ENCODE results near the gene SET.
"Not testable (repeated sequence)": the region's sequence is repeated elsewhere in the genome, so short reads cannot be mapped to it uniquely, and the experiment has no call there.

SET gene

DNA sequence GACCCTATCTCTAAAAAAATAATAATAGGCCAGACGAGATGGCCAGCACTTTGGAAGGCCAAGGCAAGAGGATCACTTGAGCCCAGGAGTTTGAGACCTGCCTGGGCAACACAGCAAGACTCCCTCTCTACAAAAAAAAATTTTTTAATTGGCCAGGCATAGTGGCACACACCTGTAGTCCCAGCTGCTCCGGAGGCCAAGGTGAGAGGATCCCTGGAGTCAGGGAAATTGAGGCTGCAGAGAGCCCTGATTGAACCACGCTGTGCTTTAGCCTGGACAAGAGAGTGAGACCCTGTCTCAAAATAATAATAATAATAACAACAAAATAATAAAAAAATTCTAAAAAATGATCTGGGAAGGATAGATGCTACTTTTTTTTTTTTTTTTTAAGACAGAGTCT lies 31.2 kb upstream of the SET start:
- Histone ChIP-seq H3K36me3 (ENCODE audit: low read length) (no peaks in the 10 kb centered on the region), H3K4me3 (ENCODE audit: insufficient read depth, low read length, poor library complexity, severe bottlenecking) (no peak overlapping the region), H3K9me3 (ENCODE audit: insufficient read depth, low read length) (no peaks in the 10 kb centered on the region), H3K4me2 (ENCODE audit: low read depth, low read length, poor library complexity, severe bottlenecking) (no peak overlapping the region), H3F3A (ENCODE audit: insufficient read depth) (peaks cover 24% of the 10 kb centered on the region; the same call in 1 of the 2 replicates), H3K27ac (ENCODE audit: low read depth, low read length) (no peak overlapping the region), H3K79me2 (ENCODE audit: insufficient read depth, low read length) (0 out of 2 replicates have a peak, but pooled peaks cover 3% of the 10 kb centered on the region), H3K9me2 (replicated peaks; ENCODE audit: insufficient read depth, low read length) (no peaks in the 10 kb centered on the region), H3K9ac (ENCODE audit: low read length) (no peak overlapping the region), H4K20me1 (ENCODE audit: low read depth, low read length) (no peaks in the 10 kb centered on the region), H2AFZ (ENCODE audit: low read depth, low read length, severe bottlenecking) (no peak overlapping the region), H3K27me3 (ENCODE audit: low read length) (no peaks in the 10 kb centered on the region)
- TF ChIP-seq EZH2phosphoT487 (conservative IDR thresholded peaks at IDR 0.05; ENCODE audit: low read length) = no peak
- TF ChIP-seq CTCF (IDR thresholded peaks at IDR 0.05; ENCODE audit: insufficient read depth, low read length, poor library complexity, severe bottlenecking) = no peak

- H3K79me2 ChIP-seq (ENCODE audit: insufficient read depth, low read length); H4K20me1 ChIP-seq (ENCODE audit: low read depth, low read length); H3K9me2 ChIP-seq (replicated peaks; ENCODE audit: insufficient read depth, low read length); H2AFZ ChIP-seq (ENCODE audit: low read depth, low read length, severe bottlenecking); H3K9me3 ChIP-seq (ENCODE audit: insufficient read depth, low read length); H3K9ac ChIP-seq (ENCODE audit: low read length); H3K27me3 ChIP-seq (ENCODE audit: low read length); H3F3A ChIP-seq (ENCODE audit: insufficient read depth); H3K36me3 ChIP-seq (ENCODE audit: low read length); H3K4me3 ChIP-seq (ENCODE audit: insufficient read depth, low read length, poor library complexity, severe bottlenecking); H3K4me2 ChIP-seq (ENCODE audit: low read depth, low read length, poor library complexity, severe bottlenecking); H3K27ac ChIP-seq (ENCODE audit: low read depth, low read length): not testable (repeated sequence)
Observed at GRCh38 chr9:128666481-128666941, 22.5 kb upstream of the SET start.

DNA sequence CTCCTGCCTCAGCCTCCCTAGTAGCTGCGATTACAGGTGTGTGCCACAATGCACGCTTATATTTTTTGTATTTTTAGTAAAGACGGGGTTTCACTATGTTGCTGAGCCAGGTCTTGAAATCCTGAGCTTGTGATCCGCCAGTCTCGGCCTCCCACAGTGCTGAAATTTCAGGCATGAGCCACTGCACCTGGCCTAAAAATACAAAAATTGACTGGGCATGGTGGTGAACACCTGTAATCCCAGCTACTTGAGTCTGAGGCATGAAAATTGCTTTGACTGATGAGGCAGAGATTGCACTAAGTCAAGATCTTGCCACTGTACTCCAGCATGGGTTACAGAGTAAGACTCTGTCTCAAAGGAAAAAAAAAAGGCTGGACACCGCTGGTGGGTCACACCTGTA lies 19.2 kb upstream of the SET start:
- H4K20me1 ChIP-seq (ENCODE audit: low read depth, low read length) = no peaks in the 10 kb centered on the region
- no peak overlapping the region for H2AFZ ChIP-seq (ENCODE audit: low read depth, low read length, severe bottlenecking)
- no peaks in the 10 kb centered on the region for H3K9me2 ChIP-seq (replicated peaks; ENCODE audit: insufficient read depth, low read length)
- H3K27ac ChIP-seq (ENCODE audit: low read depth, low read length) = no peak overlapping the region
- H3F3A ChIP-seq (ENCODE audit: insufficient read depth) = no peaks in the 10 kb centered on the region
- H3K36me3 ChIP-seq (ENCODE audit: low read length) = no peaks in the 10 kb centered on the region
- H3K9me3 ChIP-seq (ENCODE audit: insufficient read depth, low read length) = no peaks in the 10 kb centered on the region
- no peaks in the 10 kb centered on the region for H3K79me2 ChIP-seq (ENCODE audit: insufficient read depth, low read length)
- no peak overlapping the region for H3K9ac ChIP-seq (ENCODE audit: low read length)
- no peaks in the 10 kb centered on the region for H3K27me3 ChIP-seq (ENCODE audit: low read length)
- TF ChIP-seq EZH2phosphoT487 (conservative IDR thresholded peaks at IDR 0.05; ENCODE audit: low read length) = no peak
- no peak for TF ChIP-seq CTCF (IDR thresholded peaks at IDR 0.05; ENCODE audit: insufficient read depth, low read length, poor library complexity, severe bottlenecking)
- no peak overlapping the region for H3K4me2 ChIP-seq (ENCODE audit: low read depth, low read length, poor library complexity, severe bottlenecking)
- no peak overlapping the region for H3K4me3 ChIP-seq (ENCODE audit: insufficient read depth, low read length, poor library complexity, severe bottlenecking)

DNA sequence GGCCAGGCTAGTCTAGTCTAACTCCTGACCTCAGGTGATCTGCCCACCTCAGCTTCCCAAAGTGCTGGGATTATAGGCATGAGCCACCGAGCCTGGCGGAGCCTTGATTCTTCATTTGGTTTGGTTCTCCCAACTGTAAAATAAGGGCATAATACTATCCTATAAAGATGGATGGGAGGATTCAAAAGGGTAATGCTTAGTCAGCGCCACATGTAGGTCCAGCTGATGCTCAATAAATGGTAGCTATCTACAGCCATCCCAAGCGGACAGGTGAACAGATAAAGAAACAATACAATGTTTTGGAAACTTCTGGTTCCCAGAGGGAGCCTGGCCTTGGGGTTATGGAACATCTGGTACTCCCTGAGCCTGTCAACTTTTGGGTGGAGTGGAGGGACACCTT lies 13.6 kb upstream of the SET start:
- Histone ChIP-seq H3K9me2 (replicated peaks; ENCODE audit: insufficient read depth, low read length) (no peaks in the 10 kb centered on the region), H3K4me3 (ENCODE audit: insufficient read depth, low read length, poor library complexity, severe bottlenecking) (no peak overlapping the region), H3K79me2 (ENCODE audit: insufficient read depth, low read length) (peaks cover 6% of the 10 kb centered on the region), H4K20me1 (ENCODE audit: low read depth, low read length) (no peaks in the 10 kb centered on the region), H3F3A (ENCODE audit: insufficient read depth) (0 out of 2 replicates have a peak, but pooled peaks cover 4% of the 10 kb centered on the region), H3K9ac (ENCODE audit: low read length) (no peak overlapping the region), H3K27ac (ENCODE audit: low read depth, low read length) (no peak overlapping the region), H3K9me3 (ENCODE audit: insufficient read depth, low read length) (no peaks in the 10 kb centered on the region), H3K4me2 (ENCODE audit: low read depth, low read length, poor library complexity, severe bottlenecking) (no peak overlapping the region), H3K36me3 (ENCODE audit: low read length) (no peaks in the 10 kb centered on the region), H3K27me3 (ENCODE audit: low read length) (no peaks in the 10 kb centered on the region), H2AFZ (ENCODE audit: low read depth, low read length, severe bottlenecking) (no peak overlapping the region)
- no peak for TF ChIP-seq CTCF (IDR thresholded peaks at IDR 0.05; ENCODE audit: insufficient read depth, low read length, poor library complexity, severe bottlenecking)
- no peak for TF ChIP-seq EZH2phosphoT487 (conservative IDR thresholded peaks at IDR 0.05; ENCODE audit: low read length)

Data from SU-DHL-6 (cell line).